ENCODE data around the gene SOX12.
"Not testable (repeated sequence)": the region's sequence is repeated elsewhere in the genome, so short reads cannot be mapped to it uniquely, and the experiment has no call there.

The SOX12 gene

DNA sequence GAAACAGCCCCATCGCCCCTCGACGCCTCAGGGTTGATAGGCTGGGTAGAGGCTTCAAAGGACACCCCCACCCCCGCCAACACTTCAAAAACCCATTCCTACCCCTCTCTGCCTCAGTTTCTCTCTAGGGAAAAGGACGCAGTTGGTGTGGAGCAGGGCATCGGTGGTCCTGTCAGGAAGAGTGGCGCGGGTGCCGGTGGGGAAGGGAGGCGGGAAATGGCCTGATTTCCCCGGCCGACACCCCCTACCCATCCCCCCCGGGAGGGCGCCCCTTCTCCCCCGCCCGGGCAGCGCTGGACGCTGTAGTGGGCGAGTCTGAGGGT, 21.9 kb downstream of the SOX12 start:
- TF ChIP-seq, protein P1, sequence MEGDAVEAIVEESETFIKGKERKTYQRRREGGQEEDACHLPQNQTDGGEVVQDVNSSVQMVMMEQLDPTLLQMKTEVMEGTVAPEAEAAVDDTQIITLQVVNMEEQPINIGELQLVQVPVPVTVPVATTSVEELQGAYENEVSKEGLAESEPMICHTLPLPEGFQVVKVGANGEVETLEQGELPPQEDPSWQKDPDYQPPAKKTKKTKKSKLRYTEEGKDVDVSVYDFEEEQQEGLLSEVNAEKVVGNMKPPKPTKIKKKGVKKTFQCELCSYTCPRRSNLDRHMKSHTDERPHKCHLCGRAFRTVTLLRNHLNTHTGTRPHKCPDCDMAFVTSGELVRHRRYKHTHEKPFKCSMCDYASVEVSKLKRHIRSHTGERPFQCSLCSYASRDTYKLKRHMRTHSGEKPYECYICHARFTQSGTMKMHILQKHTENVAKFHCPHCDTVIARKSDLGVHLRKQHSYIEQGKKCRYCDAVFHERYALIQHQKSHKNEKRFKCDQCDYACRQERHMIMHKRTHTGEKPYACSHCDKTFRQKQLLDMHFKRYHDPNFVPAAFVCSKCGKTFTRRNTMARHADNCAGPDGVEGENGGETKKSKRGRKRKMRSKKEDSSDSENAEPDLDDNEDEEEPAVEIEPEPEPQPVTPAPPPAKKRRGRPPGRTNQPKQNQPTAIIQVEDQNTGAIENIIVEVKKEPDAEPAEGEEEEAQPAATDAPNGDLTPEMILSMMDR (IDR thresholded peaks at IDR 0.05) = no peak

DNA sequence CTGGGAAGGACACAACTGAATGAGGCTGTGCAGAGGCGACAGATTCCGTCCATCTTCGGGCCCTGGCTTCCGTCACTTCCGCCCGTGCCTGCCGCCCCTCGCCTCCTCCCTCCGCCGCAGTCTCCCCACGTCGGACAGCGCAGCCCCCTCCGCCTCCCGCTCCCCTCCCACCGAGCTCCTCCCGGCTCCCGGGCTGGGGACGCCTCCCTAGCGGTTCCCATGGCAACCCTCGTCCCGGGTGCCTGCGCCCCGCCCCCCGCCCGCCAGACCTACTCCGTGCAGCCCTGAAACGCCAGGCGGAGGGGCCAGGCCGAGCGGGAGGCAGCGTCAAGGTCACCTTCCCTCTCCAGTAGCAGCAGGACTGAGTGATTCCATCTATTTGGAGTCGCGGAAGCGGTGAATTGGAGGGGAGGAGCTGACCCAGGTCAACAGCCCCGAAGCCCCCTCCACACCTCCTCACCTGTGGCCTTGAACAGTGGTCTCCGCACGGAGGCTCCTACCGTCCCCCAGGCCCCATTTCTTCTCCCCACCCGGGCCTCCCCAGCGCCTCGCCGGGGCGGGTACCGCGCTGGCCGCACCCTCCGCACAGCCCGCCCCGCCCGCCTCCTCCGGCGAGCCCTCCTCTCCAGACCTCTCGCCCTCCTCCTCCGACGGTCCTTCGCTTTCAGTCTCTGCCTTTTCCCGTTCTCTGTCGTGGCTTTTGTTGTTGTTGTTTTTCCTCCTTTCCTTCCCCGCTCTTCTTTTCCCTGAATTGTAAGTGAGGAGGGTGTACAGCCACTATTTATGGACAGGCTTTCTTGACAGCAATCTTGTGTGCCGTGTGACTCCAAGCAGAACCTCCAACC, 22.5 kb downstream of the SOX12 start:
- peak; percentile 87 to 95 for DNase-seq
- intact Hi-C loops (cut with DNase I; ENCODE audit: low total_unique reads) = loop anchor here (1.0 kb wide), 1 partner anchor 20 kb away; no protein-coding TSS in a partner anchor
- H3K9me3 ChIP-seq = no peaks in the 10 kb centered on the region
- peak overlapping the region; percentile 91 to 95 for H3K27ac ChIP-seq
- peaks cover 0 to 28% (median 6%) of the 10 kb centered on the region in 3 donors for H3K36me3 ChIP-seq
- no peaks in the 10 kb centered on the region for H3K27me3 ChIP-seq
- H3K4me3 ChIP-seq = peak overlapping the region; percentile 65 to 90
- TF ChIP-seq, protein P1 (IDR thresholded peaks at IDR 0.05) = no peak
- peaks cover 0 to 18% (median 9%) of the 10 kb centered on the region in 4 donors for H3K4me1 ChIP-seq

More for the DNA sequence above, 21.9 kb downstream of the SOX12 start:
- Histone ChIP-seq H3K36me3 (peaks cover 0 to 24% (median 6%) of the 10 kb centered on the region in 3 donors), H3K27ac (peak overlapping the region; percentile 91 to 95), H3K4me3 (peak overlapping the region; percentile 65 to 90), H3K9me3 (no peaks in the 10 kb centered on the region), H3K4me1 (peaks cover 0 to 18% (median 9%) of the 10 kb centered on the region in 4 donors), H3K27me3 (no peaks in the 10 kb centered on the region)
- DNase-seq = no peak
- intact Hi-C loops (cut with DNase I; ENCODE audit: low total_unique reads) = loop anchor here (1.0 kb wide), 1 partner anchor 19 kb away; no protein-coding TSS in a partner anchor

DNA sequence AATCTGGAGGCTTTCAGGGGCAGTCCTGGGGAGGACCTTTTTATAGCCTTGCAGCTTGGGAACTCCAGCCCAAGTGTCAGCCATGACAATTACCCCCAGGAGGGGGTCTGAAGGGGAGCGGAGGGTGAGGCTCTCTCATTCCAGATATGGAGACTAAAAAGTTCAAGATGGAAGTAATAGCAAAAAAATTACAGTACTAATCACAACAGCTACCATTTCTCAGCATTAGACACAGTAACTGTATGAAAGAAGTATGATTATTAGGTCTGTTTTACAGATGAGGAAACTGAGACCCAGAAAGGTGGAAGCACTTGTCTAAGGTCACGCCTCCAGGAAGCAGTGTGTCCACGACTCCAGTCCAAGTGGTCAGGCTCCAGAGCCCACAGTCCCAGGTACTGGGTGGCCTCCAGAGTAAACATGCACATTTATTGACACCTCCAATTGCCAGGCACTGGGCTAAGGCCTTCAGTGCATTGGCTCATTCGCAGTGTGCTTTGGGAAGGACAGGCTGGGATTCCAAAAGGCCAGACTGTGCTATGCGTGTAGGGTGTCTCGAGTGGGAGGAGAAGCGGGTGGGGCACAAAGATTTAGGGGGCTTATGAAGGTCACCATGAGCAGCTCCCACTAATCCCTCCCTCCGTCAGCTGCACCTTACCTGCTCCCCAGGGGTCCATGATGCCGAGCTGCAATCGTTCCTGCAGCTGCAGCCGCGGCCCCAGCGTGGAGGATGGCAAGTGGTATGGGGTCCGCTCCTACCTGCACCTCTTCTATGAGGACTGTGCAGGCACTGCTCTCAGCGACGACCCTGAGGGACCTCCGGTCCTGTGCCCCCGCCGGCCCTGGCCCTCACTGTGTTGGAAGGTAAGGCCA, 23.9 kb downstream of the SOX12 start:
- H3K4me3 ChIP-seq = no peak overlapping the region
- no peaks in the 10 kb centered on the region for H3K9me3 ChIP-seq
- peaks cover 0 to 38% (median 6%) of the 10 kb centered on the region in 3 donors for H3K36me3 ChIP-seq
- DNase-seq = no peak
- TF ChIP-seq, protein P1 (IDR thresholded peaks at IDR 0.05) = no peak
- intact Hi-C loops (cut with DNase I; ENCODE audit: low total_unique reads) = no loop called here
- H3K4me1 ChIP-seq = peaks cover 0 to 19% (median 9%) of the 10 kb centered on the region in 4 donors
- H3K27ac ChIP-seq = no peak overlapping the region
- no peaks in the 10 kb centered on the region for H3K27me3 ChIP-seq

DNA sequence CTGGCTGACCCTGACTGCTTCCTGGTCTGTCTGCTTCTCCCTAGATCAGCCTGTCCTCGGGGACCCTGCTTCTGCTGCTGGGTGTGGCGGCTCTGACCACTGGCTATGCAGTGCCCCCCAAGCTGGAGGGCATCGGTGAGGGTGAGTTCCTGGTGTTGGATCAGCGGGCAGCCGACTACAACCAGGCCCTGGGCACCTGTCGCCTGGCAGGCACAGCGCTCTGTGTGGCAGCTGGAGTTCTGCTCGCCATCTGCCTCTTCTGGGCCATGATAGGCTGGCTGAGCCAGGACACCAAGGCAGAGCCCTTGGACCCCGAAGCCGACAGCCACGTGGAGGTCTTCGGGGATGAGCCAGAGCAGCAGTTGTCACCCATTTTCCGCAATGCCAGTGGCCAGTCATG, 27.8 kb downstream of the SOX12 start:
- TF ChIP-seq, protein P1 (IDR thresholded peaks at IDR 0.05) = no peak

DNA sequence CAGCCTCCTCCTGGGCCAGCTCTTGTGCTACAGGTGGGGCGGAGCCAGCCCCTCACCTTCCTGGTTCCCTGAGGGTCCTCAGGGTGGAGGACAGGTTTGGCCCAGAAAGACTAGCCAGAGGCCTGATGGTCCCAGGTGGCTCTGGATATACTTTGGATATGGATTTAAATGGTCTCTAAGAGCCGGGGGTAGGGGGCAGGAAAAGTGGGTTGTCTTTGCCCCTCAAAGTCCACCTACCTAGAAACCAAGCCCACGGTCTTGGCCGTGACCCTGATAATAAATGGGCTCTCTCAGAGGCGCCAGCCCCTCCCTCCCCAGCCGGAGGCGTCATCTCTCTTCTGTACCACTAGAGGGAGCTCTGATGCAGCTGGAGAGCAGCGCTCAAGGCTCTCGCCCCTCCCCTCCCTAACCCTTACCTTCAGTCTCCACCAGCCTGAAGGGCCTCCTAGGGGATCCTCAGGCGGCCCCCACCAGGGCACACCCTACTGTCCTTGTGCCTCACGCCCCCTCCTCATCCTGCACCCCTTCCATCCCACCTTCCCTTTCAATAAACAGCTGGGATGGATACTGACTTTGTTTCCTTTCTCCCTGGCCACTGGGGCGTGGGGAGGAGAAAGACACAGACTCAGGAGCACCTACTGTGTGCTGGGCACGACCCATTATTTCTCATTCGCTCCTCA, 29.1 kb downstream of the SOX12 start:
- Histone ChIP-seq H3K36me3 (peaks cover 0 to 35% (median 5%) of the 10 kb centered on the region in 3 donors), H3K9me3 (no peaks in the 10 kb centered on the region), H3K27me3 (no peaks in the 10 kb centered on the region), H3K4me1 (peaks cover 0 to 7% (median 3%) of the 10 kb centered on the region in 4 donors), H3K27ac (no peak overlapping the region), H3K4me3 (no peak overlapping the region)
- TF ChIP-seq, protein P1 (IDR thresholded peaks at IDR 0.05) = peak; percentile 89 to 98
- intact Hi-C loops (cut with DNase I; ENCODE audit: low total_unique reads) = loop anchor here (5.0 to 10.0 kb wide), 4 partner anchors 53 to 380 kb away; partner anchors contain the start of gene RBCK1
- peak; percentile 61 to 80 for DNase-seq

More for the DNA sequence above, 27.8 kb downstream of the SOX12 start:
- peaks cover 0 to 38% (median 6%) of the 10 kb centered on the region in 3 donors for H3K36me3 ChIP-seq
- no peak overlapping the region for H3K4me3 ChIP-seq
- no peaks in the 10 kb centered on the region for H3K9me3 ChIP-seq
- intact Hi-C loops (cut with DNase I; ENCODE audit: low total_unique reads) = loop anchor here (5.0 to 10.0 kb wide), 4 partner anchors 54 to 382 kb away; partner anchors contain the start of gene RBCK1
- no peaks in the 10 kb centered on the region for H3K27me3 ChIP-seq
- no peak for DNase-seq
- H3K27ac ChIP-seq = no peak overlapping the region
- peaks cover 0 to 13% (median 8%) of the 10 kb centered on the region in 4 donors for H3K4me1 ChIP-seq

DNA sequence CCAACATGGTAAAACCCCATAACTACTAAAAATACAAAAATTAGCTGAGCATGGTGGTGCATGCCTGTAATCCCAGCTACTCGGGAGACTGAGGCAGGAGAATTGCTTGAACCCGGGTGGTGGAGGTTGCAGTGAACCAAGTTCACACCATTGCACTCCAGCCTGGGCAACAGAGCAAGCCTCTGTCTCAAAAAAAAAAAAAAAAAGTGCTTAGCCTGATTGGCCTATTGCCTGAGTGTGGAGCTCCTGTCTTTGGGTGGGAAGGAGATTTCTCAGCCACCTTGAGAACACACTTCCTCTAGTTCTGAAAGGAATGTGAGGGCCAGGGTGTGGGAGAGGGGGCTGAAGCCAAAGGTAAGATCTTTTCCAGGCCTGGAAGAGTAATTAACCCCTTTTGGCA, 30.8 kb downstream of the SOX12 start:
- H3K36me3 ChIP-seq = peaks cover 0 to 24% (median 0%) of the 10 kb centered on the region in 3 donors
- DNase-seq, H3K4me3 ChIP-seq, H3K27me3 ChIP-seq, H3K4me1 ChIP-seq, H3K27ac ChIP-seq, H3K9me3 ChIP-seq: not testable (repeated sequence)
- intact Hi-C loops (cut with DNase I; ENCODE audit: low total_unique reads) = loop anchor here (5.0 to 10.0 kb wide), 4 partner anchors 126 to 379 kb away; no protein-coding TSS in a partner anchor

Measured in tibial artery (tissue), 4 donors.